ENCODE data around the gene LHX1.

- TF ChIP-seq SUZ12 (IDR thresholded peaks at IDR 0.05), result no peak
- no peak for TF ChIP-seq BHLHE40 (IDR thresholded peaks at IDR 0.05; ENCODE audit: borderline replicate concordance)
- no peak for TF ChIP-seq FOXK2 (IDR thresholded peaks at IDR 0.05)
- TF ChIP-seq FOXA1 (IDR thresholded peaks at IDR 0.05), result no peak
- TF ChIP-seq FOXM1 (IDR thresholded peaks at IDR 0.05; ENCODE audit: borderline replicate concordance), result no peak
- TF ChIP-seq ARNT (IDR thresholded peaks at IDR 0.05), result no peak
- TF ChIP-seq TARDBP (IDR thresholded peaks at IDR 0.05), result no peak
- TF ChIP-seq ZNF384 (IDR thresholded peaks at IDR 0.05), result no peak
- TF ChIP-seq SP1 (IDR thresholded peaks at IDR 0.05), result no peak
- no peak for TF ChIP-seq PKNOX1 (IDR thresholded peaks at IDR 0.05)
Measured at GRCh38 chr17:36939802-36940312, 2.6 kb downstream of the LHX1 start.
